ENCODE results near the gene TSC2. TPM values are rescaled to one million over a fixed set of nuclear protein-coding genes. Genes with fewer than 3 reads are reported as not detected.

The TSC2 gene
- total RNA-seq, 1 donor from 2014 or later = 80.1 TPM

DNA sequence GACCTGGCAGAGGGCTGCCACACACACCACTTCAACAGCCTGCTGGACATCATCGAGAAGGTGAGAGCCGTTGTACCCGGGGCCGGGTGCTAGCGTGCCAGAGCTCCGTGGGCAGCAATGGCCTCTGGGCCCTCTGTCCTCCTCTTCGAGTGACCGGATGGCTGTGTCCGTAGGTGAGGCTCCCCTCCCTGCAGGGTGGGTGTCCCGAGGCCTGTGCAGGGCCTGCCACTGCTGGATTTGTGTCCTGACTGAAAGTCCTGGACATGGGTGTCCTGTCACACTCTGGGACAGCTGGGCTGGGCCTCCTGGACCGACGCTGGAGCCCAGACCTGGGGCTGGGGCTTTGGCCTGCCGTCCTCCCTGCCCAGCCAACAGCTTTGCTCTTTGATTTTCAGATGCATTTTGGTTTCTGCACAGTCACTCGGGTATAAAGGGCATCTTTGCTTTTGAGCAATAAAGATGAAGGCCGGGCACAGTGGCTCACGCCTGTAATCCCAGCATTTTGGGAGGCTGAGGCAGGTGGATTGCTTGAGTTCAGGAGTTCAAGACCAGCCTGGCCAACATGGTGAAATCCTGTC lies 16.7 kb downstream of the TSC2 start:
- DNase-seq = no peak
- Histone ChIP-seq H3K4me1 (no peaks in the 10 kb centered on the region), H3K9me3 (replicated peaks) (no peaks in the 10 kb centered on the region), H3K4me3 (no peak overlapping the region), H3K27ac (replicated peaks) (no peak overlapping the region), H3K27me3 (ENCODE audit: low read depth) (no peaks in the 10 kb centered on the region), H3K36me3 (peaks cover 95% of the 10 kb centered on the region)
- TF ChIP-seq, protein P1, sequence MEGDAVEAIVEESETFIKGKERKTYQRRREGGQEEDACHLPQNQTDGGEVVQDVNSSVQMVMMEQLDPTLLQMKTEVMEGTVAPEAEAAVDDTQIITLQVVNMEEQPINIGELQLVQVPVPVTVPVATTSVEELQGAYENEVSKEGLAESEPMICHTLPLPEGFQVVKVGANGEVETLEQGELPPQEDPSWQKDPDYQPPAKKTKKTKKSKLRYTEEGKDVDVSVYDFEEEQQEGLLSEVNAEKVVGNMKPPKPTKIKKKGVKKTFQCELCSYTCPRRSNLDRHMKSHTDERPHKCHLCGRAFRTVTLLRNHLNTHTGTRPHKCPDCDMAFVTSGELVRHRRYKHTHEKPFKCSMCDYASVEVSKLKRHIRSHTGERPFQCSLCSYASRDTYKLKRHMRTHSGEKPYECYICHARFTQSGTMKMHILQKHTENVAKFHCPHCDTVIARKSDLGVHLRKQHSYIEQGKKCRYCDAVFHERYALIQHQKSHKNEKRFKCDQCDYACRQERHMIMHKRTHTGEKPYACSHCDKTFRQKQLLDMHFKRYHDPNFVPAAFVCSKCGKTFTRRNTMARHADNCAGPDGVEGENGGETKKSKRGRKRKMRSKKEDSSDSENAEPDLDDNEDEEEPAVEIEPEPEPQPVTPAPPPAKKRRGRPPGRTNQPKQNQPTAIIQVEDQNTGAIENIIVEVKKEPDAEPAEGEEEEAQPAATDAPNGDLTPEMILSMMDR (IDR thresholded peaks at IDR 0.05; ENCODE audit: borderline replicate concordance) = no peak
- intact Hi-C loops (cut with micrococcal nuclease) = no loop called here

DNA sequence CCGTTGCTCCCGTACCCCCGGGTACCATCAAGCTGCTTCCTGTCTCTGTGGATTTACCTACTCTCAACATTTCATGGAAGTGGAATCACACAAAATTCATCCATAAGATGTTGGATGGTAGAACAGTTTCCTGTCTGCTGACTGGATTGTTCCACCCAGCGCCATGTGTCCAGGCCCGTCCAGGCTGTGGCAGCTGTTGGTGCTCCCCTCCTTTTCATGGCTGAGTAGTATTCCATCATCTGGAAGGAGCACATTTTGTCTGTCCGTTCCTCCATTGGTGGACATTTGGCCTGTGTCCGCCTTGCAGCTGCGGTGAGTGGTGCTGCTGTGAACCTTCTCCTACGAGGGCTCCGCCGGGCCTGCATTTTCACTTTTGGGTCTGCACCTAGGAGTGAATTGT lies 18.4 kb downstream of the TSC2 start:
- no peak overlapping the region for H3K27ac ChIP-seq (replicated peaks)
- intact Hi-C loops (cut with micrococcal nuclease) = no loop called here
- H3K27me3 ChIP-seq (ENCODE audit: low read depth) = no peaks in the 10 kb centered on the region
- H3K36me3 ChIP-seq = peaks cover 92% of the 10 kb centered on the region
- TF ChIP-seq, protein P1 (IDR thresholded peaks at IDR 0.05; ENCODE audit: borderline replicate concordance) = no peak
- DNase-seq = no peak
- no peak overlapping the region for H3K4me3 ChIP-seq
- no peaks in the 10 kb centered on the region for H3K9me3 ChIP-seq (replicated peaks)
- no peaks in the 10 kb centered on the region for H3K4me1 ChIP-seq

DNA sequence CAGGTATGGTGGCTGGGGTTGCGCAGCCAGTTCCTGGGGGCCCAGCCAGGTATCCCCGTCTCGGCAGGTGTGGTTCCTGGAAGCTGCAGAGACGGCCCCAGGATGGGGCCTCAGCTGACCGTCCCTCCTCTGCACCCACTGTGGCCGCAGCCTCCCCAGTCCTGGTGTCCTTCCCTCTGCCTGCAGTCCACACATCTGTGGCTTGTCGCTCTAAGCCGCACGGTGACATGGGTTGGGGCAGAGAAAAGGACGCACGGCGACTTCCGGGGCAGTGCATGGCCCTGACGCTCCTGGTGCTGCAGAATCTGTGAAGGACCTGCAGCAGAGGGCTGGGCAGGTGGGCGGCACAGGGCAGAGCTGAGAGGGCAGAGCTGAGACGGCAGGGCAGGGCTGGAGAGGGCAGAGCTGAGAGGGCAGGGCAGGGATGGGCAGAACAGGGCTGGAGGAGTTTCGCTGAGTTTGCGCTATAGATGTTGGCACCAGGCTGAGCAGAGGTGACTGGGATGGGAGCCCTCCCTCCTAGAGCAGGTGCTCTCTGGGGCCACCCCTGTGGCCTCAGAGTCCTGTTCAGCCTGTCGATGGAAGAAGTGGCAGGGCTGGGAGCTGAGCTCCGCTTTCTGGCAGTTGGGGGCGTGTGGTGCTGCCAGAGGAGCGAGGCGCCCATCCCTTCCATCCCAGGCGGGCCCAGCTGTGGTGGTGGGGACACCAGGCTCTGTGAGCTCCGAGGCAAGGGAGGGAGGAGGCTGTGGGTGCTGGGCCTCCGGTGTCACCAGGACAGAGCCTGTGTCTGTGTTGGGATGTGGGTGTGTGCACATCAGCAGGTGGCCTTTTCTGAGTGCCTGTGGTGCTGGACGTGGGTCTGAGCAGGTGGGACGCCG lies 23.0 kb downstream of the TSC2 start:
- Histone ChIP-seq H3K27me3 (ENCODE audit: low read depth) (no peaks in the 10 kb centered on the region), H3K27ac (replicated peaks) (no peak overlapping the region), H3K4me1 (no peaks in the 10 kb centered on the region), H3K9me3 (replicated peaks) (no peaks in the 10 kb centered on the region), H3K36me3 (peaks cover 91% of the 10 kb centered on the region), H3K4me3 (no peak overlapping the region)
- DNase-seq = no peak
- intact Hi-C loops (cut with micrococcal nuclease) = loop anchor here (10.0 kb wide), 1 partner anchor 174 kb away; no protein-coding TSS in a partner anchor
- TF ChIP-seq, protein P1 (IDR thresholded peaks at IDR 0.05; ENCODE audit: borderline replicate concordance) = no peak

DNA sequence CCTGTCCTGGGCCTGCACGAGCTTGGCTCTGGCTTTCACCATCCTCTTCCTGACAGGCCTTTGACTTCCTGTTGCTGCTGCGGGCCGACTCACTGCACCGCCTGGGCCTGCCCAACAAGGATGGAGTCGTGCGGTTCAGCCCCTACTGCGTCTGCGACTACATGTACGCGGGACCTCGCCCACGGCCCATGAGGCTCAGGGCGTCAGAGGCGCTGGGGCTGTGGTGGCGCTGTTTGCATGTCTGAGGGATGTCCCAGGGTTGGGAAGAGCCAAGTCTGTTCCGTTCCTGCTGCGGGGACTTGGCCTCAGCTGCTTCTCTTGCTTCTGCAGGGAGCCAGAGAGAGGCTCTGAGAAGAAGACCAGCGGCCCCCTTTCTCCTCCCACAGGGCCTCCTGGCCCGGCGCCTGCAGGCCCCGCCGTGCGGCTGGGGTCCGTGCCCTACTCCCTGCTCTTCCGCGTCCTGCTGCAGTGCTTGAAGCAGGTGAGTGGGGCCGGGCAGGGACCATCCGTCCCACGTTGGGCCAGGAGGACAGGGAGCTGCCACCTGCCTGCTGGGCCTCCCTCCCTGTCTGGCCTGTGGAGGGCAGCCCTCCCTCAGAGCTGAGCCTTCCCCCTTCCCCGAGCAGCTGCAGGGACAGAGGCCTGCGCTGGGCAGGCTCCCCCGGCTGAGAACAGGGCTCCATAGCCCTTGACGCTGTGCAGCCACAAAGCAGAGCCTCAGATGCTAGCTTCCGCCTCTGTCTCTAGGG lies 23.8 kb downstream of the TSC2 start:
- intact Hi-C loops (cut with micrococcal nuclease) = loop anchor here (10.0 kb wide), 1 partner anchor 173 kb away; no protein-coding TSS in a partner anchor
- Histone ChIP-seq H3K4me3 (no peak overlapping the region), H3K36me3 (peaks cover 91% of the 10 kb centered on the region), H3K4me1 (no peaks in the 10 kb centered on the region), H3K9me3 (replicated peaks) (no peaks in the 10 kb centered on the region), H3K27ac (replicated peaks) (no peak overlapping the region), H3K27me3 (ENCODE audit: low read depth) (no peaks in the 10 kb centered on the region)
- DNase-seq = no peak
- TF ChIP-seq, protein P1 (IDR thresholded peaks at IDR 0.05; ENCODE audit: borderline replicate concordance) = no peak

DNA sequence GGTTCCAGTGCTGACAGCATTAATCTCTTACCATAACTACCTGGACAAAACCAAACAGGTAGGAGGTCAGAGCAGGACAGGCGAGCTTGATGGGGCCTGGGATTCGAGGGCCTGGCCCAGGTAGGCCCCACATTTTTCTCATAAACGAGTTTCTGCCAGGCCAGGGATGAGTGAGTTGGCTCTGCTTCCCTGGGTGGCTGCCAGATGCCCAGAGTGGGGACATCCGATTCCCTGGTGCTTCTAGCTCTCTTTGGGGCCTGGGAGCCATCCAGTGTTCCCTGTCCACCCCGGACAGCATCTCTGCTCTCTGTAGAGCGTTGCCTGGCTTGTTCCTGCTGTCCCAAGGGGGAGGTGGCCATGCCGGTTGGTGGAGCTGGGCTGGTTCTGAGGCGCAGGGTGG lies 25.1 kb downstream of the TSC2 start:
- no peak overlapping the region for H3K27ac ChIP-seq (replicated peaks)
- H3K4me1 ChIP-seq = no peaks in the 10 kb centered on the region
- intact Hi-C loops (cut with micrococcal nuclease) = loop anchor here (10.0 kb wide), 1 partner anchor 172 kb away; no protein-coding TSS in a partner anchor
- no peaks in the 10 kb centered on the region for H3K27me3 ChIP-seq (ENCODE audit: low read depth)
- TF ChIP-seq, protein P1 (IDR thresholded peaks at IDR 0.05; ENCODE audit: borderline replicate concordance) = no peak
- no peaks in the 10 kb centered on the region for H3K9me3 ChIP-seq (replicated peaks)
- H3K4me3 ChIP-seq = no peak overlapping the region
- peaks cover 91% of the 10 kb centered on the region for H3K36me3 ChIP-seq
- DNase-seq = no peak

Measured in left ventricle myocardium inferior (tissue), 1 donor.